ENCODE measurements around the gene MADCAM1.

MADCAM1 gene

GRCh38 chr19:504616-505015 lies 8.3 kb downstream of the MADCAM1 start:
- H3K9me3 ChIP-seq (ENCODE audit: insufficient read depth, low read depth, low read length): no peaks in the 10 kb centered on the region
- H3K27ac ChIP-seq (ENCODE audit: low read depth, low read length): no peak overlapping the region
- H3K36me3 ChIP-seq (ENCODE audit: insufficient read depth, low read length): peaks cover 6% of the 10 kb centered on the region
- H3K4me3 ChIP-seq (ENCODE audit: low read length): no peak overlapping the region
- 0 out of 2 replicates have a peak, but pooled peaks cover 4% of the 10 kb centered on the region for H3K4me1 ChIP-seq (ENCODE audit: insufficient read depth, low read length)
- H3K27me3 ChIP-seq (ENCODE audit: insufficient read depth, low read length): peaks cover 4% of the 10 kb centered on the region
- no peak overlapping the region for H3K9ac ChIP-seq (ENCODE audit: low read depth, low read length)
- 84% methylated on average over 14 of the region's 14 CpGs for WGBS

- Histone ChIP-seq H3K9ac (ENCODE audit: low read depth, low read length) (peak overlapping the region; percentile 83), H3K9me3 (ENCODE audit: insufficient read depth, low read depth, low read length) (no peaks in the 10 kb centered on the region), H3K4me3 (ENCODE audit: low read length) (peak overlapping the region; percentile 83), H3K27me3 (ENCODE audit: insufficient read depth, low read length) (no peaks in the 10 kb centered on the region; the same call in 1 of the 2 replicates), H3K36me3 (ENCODE audit: insufficient read depth, low read length) (peaks cover 8% of the 10 kb centered on the region), H3K27ac (ENCODE audit: low read depth, low read length) (peak overlapping the region; percentile 91), H3K4me1 (ENCODE audit: insufficient read depth, low read length) (peaks cover 13% of the 10 kb centered on the region)
- 7% methylated on average over 48 of the region's 48 CpGs for WGBS
Observed at GRCh38 chr19:506404-507285, 10.4 kb downstream of the MADCAM1 start.

GRCh38 chr19:507286-508203 lies 11.3 kb downstream of the MADCAM1 start, which contains the start of gene TPGS1:
Gene TPGS1 (plus strand): TSS chr19:507497. CDS start chr19:507507, 10 bp downstream.
- H3K4me1 ChIP-seq (ENCODE audit: insufficient read depth, low read length): peaks cover 15% of the 10 kb centered on the region
- H3K4me3 ChIP-seq (ENCODE audit: low read length): peak within 1 kb of the TSS; percentile 83
- H3K27ac ChIP-seq (ENCODE audit: low read depth, low read length): peak within 1 kb of the TSS; percentile 91
- peaks cover 8% of the 10 kb centered on the region for H3K36me3 ChIP-seq (ENCODE audit: insufficient read depth, low read length)
- H3K9me3 ChIP-seq (ENCODE audit: insufficient read depth, low read depth, low read length): no peaks in the 10 kb centered on the region
- under 1% methylated on average over 81 of the region's 81 CpGs for WGBS
- H3K27me3 ChIP-seq (ENCODE audit: insufficient read depth, low read length): no peaks in the 10 kb centered on the region
- H3K9ac ChIP-seq (ENCODE audit: low read depth, low read length): peak within 1 kb of the TSS; percentile 83

- 68% methylated on average over 32 of the region's 32 CpGs for WGBS
- Histone ChIP-seq H3K36me3 (ENCODE audit: insufficient read depth, low read length) (peaks cover 8% of the 10 kb centered on the region), H3K27me3 (ENCODE audit: insufficient read depth, low read length) (no peaks in the 10 kb centered on the region; the same call in 1 of the 2 replicates), H3K9me3 (ENCODE audit: insufficient read depth, low read depth, low read length) (no peaks in the 10 kb centered on the region), H3K9ac (ENCODE audit: low read depth, low read length) (peak overlapping the region; percentile 83), H3K4me1 (ENCODE audit: insufficient read depth, low read length) (peaks cover 15% of the 10 kb centered on the region), H3K27ac (ENCODE audit: low read depth, low read length) (no peak overlapping the region), H3K4me3 (ENCODE audit: low read length) (peak overlapping the region; percentile 83)
Observed at GRCh38 chr19:508204-509150, 12.2 kb downstream of the MADCAM1 start.

- H3K9me3 ChIP-seq (ENCODE audit: insufficient read depth, low read depth, low read length): no peaks in the 10 kb centered on the region
- H3K9ac ChIP-seq (ENCODE audit: low read depth, low read length): no peak overlapping the region
- peak overlapping the region; percentile 37 for H3K4me3 ChIP-seq (ENCODE audit: low read length)
- H3K27me3 ChIP-seq (ENCODE audit: insufficient read depth, low read length): no peaks in the 10 kb centered on the region; the same call in 1 of the 2 replicates
- peak overlapping the region; percentile 48 for H3K27ac ChIP-seq (ENCODE audit: low read depth, low read length)
- WGBS: 10% methylated on average over 21 of the region's 21 CpGs
- peaks cover 8% of the 10 kb centered on the region for H3K36me3 ChIP-seq (ENCODE audit: insufficient read depth, low read length)
- peaks cover 15% of the 10 kb centered on the region for H3K4me1 ChIP-seq (ENCODE audit: insufficient read depth, low read length)
Observed at GRCh38 chr19:510606-511100, 14.4 kb downstream of the MADCAM1 start.

GRCh38 chr19:511101-511851 lies 15.0 kb downstream of the MADCAM1 start:
- Histone ChIP-seq H3K9me3 (ENCODE audit: insufficient read depth, low read depth, low read length) (no peaks in the 10 kb centered on the region), H3K9ac (ENCODE audit: low read depth, low read length) (no peak overlapping the region), H3K36me3 (ENCODE audit: insufficient read depth, low read length) (peaks cover 8% of the 10 kb centered on the region), H3K4me3 (ENCODE audit: low read length) (peak overlapping the region; percentile 37), H3K27me3 (ENCODE audit: insufficient read depth, low read length) (no peaks in the 10 kb centered on the region; the same call in 1 of the 2 replicates), H3K4me1 (ENCODE audit: insufficient read depth, low read length) (peaks cover 15% of the 10 kb centered on the region), H3K27ac (ENCODE audit: low read depth, low read length) (peak overlapping the region; percentile 48)
- WGBS: 6% methylated on average over 28 of the region's 30 CpGs

- peaks cover 15% of the 10 kb centered on the region for H3K4me1 ChIP-seq (ENCODE audit: insufficient read depth, low read length)
- H3K9me3 ChIP-seq (ENCODE audit: insufficient read depth, low read depth, low read length): no peaks in the 10 kb centered on the region
- H3K27me3 ChIP-seq (ENCODE audit: insufficient read depth, low read length): no peaks in the 10 kb centered on the region; the same call in 1 of the 2 replicates
- H3K9ac ChIP-seq (ENCODE audit: low read depth, low read length): no peak overlapping the region
- H3K4me3 ChIP-seq (ENCODE audit: low read length): no peak overlapping the region
- WGBS: 23% methylated on average over 62 of the region's 62 CpGs
- H3K27ac ChIP-seq (ENCODE audit: low read depth, low read length): no peak overlapping the region
- peaks cover 8% of the 10 kb centered on the region for H3K36me3 ChIP-seq (ENCODE audit: insufficient read depth, low read length)
Observed at GRCh38 chr19:512547-513365, 16.5 kb downstream of the MADCAM1 start.

- Histone ChIP-seq H3K9ac (ENCODE audit: low read depth, low read length) (no peak overlapping the region), H3K36me3 (ENCODE audit: insufficient read depth, low read length) (peaks cover 8% of the 10 kb centered on the region), H3K9me3 (ENCODE audit: insufficient read depth, low read depth, low read length) (no peaks in the 10 kb centered on the region), H3K4me1 (ENCODE audit: insufficient read depth, low read length) (peaks cover 11% of the 10 kb centered on the region), H3K27me3 (ENCODE audit: insufficient read depth, low read length) (no peaks in the 10 kb centered on the region; the same call in 1 of the 2 replicates), H3K4me3 (ENCODE audit: low read length) (no peak overlapping the region), H3K27ac (ENCODE audit: low read depth, low read length) (no peak overlapping the region)
- 78% methylated on average over 10 of the region's 10 CpGs for WGBS
Observed at GRCh38 chr19:513368-514165, 17.3 kb downstream of the MADCAM1 start.

Measured in HUES64 (cell line).